ELR (cell line): ENCODE results near the gene HDAC4.

Source experiments
- DNase-seq: peaks from one replicate; pipeline ENCODE4 v3.0.0-alpha.2; 2015; ENCODE audit warnings: low read depth

Gene HDAC4

GRCh38 chr2:239308661-239309397 lies 92.0 kb downstream of the HDAC4 start:
- DNase-seq: no peak

- DNase-seq: no peak
Measured at GRCh38 chr2:239307921-239308613, 92.8 kb downstream of the HDAC4 start.

- no peak for DNase-seq
Measured at GRCh38 chr2:239307221-239307569, 93.6 kb downstream of the HDAC4 start.

GRCh38 chr2:239306274-239307220 lies 94.3 kb downstream of the HDAC4 start:
- DNase-seq: no peak

- no peak for DNase-seq
Measured at GRCh38 chr2:239305771-239306170, 95.0 kb downstream of the HDAC4 start.

GRCh38 chr2:239305222-239305575 lies 95.6 kb downstream of the HDAC4 start:
- no peak for DNase-seq

GRCh38 chr2:239304533-239305221 lies 96.1 kb downstream of the HDAC4 start:
- no peak for DNase-seq

- DNase-seq: no peak
Measured at GRCh38 chr2:239303711-239304532, 96.9 kb downstream of the HDAC4 start.

- DNase-seq: no peak
Measured at GRCh38 chr2:239302808-239303557, 97.8 kb downstream of the HDAC4 start.

- DNase-seq: no peak
Measured at GRCh38 chr2:239302083-239302807, 98.6 kb downstream of the HDAC4 start.

GRCh38 chr2:239300871-239301735 lies 99.7 kb downstream of the HDAC4 start:
- no peak for DNase-seq

- DNase-seq: no peak
Measured at GRCh38 chr2:239300242-239300641, 100.6 kb downstream of the HDAC4 start.

GRCh38 chr2:239299218-239299939 lies 101.4 kb downstream of the HDAC4 start:
- no peak for DNase-seq

GRCh38 chr2:239298116-239298804 lies 102.6 kb downstream of the HDAC4 start:
- DNase-seq: no peak

GRCh38 chr2:239297142-239298004 lies 103.4 kb downstream of the HDAC4 start:
- DNase-seq: no peak
